ENCODE results near the gene HK3.

HK3 gene

GRCh38 chr5:176853151-176853778 lies 45.9 kb downstream of the HK3 start:
- ChIA-PET POLR2A (no interaction called here), CTCF (interaction anchor here (1.2 kb wide), 1 partner anchor 13 kb away, joined by 3 read pairs; no protein-coding TSS in a partner anchor)
- TF ChIP-seq CTCF (IDR thresholded peaks at IDR 0.05; ENCODE audit: control extremely low read depth, extremely low read depth, low read depth, missing control alignments), result no peak
- no peak for DNase-seq (ENCODE audit: extremely low spot score)

- ChIA-PET POLR2A (no interaction called here), CTCF (interaction anchor here (1.2 to 1.3 kb wide), 3 partner anchors 15 to 230 kb away, joined by 3 to 4 read pairs (median 3); no protein-coding TSS in a partner anchor)
- no peak for TF ChIP-seq CTCF (IDR thresholded peaks at IDR 0.05; ENCODE audit: control extremely low read depth, extremely low read depth, low read depth, missing control alignments)
- DNase-seq (ENCODE audit: extremely low spot score), result no peak
These were observed 47.1 kb downstream of the HK3 start for GRCh38 chr5:176851871-176852658.

- ChIA-PET CTCF (no interaction called here), POLR2A (no interaction called here)
- DNase-seq (ENCODE audit: extremely low spot score), result no peak
These were observed 47.8 kb downstream of the HK3 start for GRCh38 chr5:176851380-176851779.

GRCh38 chr5:176850371-176851245 lies 48.5 kb downstream of the HK3 start:
- ChIA-PET CTCF (no interaction called here), POLR2A (no interaction called here)
- no peak for TF ChIP-seq CTCF (IDR thresholded peaks at IDR 0.05; ENCODE audit: control extremely low read depth, extremely low read depth, low read depth, missing control alignments)

More at GRCh38 chr5:176851380-176851779, 47.8 kb downstream of the HK3 start:
- TF ChIP-seq CTCF (IDR thresholded peaks at IDR 0.05; ENCODE audit: control extremely low read depth, extremely low read depth, low read depth, missing control alignments), result no peak

GRCh38 chr5:176849611-176850227 lies 49.4 kb downstream of the HK3 start:
- ChIA-PET CTCF (no interaction called here), POLR2A (no interaction called here)
- no peak for DNase-seq (ENCODE audit: extremely low spot score)
- TF ChIP-seq CTCF (IDR thresholded peaks at IDR 0.05; ENCODE audit: control extremely low read depth, extremely low read depth, low read depth, missing control alignments), result no peak

More at GRCh38 chr5:176850371-176851245, 48.5 kb downstream of the HK3 start:
- no peak for DNase-seq (ENCODE audit: extremely low spot score)

- no peak for DNase-seq (ENCODE audit: extremely low spot score)
- TF ChIP-seq CTCF (IDR thresholded peaks at IDR 0.05; ENCODE audit: control extremely low read depth, extremely low read depth, low read depth, missing control alignments), result no peak
- ChIA-PET POLR2A (no interaction called here), CTCF (no interaction called here)
These were observed 50.5 kb downstream of the HK3 start for GRCh38 chr5:176848651-176849050.

Measured in GM10248 (cell line).